Measurements from ENCODE around the gene GMNN.
"Not testable (repeated sequence)": the region's sequence is repeated elsewhere in the genome, so short reads cannot be mapped to it uniquely, and the experiment has no call there.

GMNN gene

DNA sequence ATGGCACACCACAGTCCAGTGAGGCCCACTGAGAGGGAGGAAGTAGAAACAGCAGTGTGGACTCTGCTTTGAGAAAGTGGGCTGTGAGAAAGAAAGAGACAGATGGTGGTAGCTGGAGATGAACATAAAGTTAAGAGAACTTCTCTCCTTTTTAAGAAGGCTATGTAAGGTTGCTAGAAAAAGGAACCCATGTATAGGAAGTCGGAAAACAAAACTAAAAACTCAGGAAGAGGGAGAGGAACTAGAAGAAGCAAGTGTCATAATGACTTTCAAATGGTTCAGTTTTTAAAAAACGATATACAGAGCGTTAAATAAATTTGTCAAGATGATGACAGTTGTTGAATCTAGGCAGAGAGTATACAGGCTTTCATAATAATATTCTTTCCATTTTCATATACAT lies 25.4 kb upstream of the GMNN start:
- no peaks in the 10 kb centered on the region for H4K20me1 ChIP-seq (ENCODE audit: insufficient read depth, low read length, poor library complexity, severe bottlenecking)
- no peaks in the 10 kb centered on the region for H3F3A ChIP-seq (ENCODE audit: low read depth)
- no peak overlapping the region for H3K4me3 ChIP-seq (ENCODE audit: low read length, poor library complexity, severe bottlenecking)

DNA sequence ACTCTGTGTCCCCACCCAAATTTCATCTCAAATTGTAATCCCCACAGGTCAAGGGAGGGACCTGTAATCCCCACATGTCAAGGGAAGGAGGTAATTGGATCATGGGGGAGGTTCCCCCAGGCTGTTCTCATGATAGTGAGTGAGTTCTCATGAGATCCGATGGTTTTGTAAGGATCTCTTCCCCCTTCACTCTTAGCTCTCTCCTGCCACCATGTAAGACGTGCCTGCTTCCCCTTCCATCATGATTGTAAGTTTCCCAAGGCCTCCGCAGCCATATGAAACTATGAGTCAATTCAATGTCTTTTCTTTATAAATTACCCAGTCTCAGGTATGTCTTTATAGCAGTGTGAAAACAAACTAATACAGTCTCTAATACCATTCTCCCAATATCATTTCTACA lies 23.9 kb upstream of the GMNN start:
- H3K9me2 ChIP-seq (replicated peaks; ENCODE audit: low read depth, low read length); H3K79me2 ChIP-seq (ENCODE audit: insufficient read depth, low read length); H2AFZ ChIP-seq (ENCODE audit: low read length); H4K20me1 ChIP-seq (ENCODE audit: insufficient read depth, low read length, poor library complexity, severe bottlenecking); H3F3A ChIP-seq (ENCODE audit: low read depth); H3K4me1 ChIP-seq (ENCODE audit: insufficient read depth, low read length, poor library complexity, severe bottlenecking); H3K4me3 ChIP-seq (ENCODE audit: low read length, poor library complexity, severe bottlenecking); H3K4me2 ChIP-seq (ENCODE audit: low read depth, low read length, poor library complexity, severe bottlenecking); H3K36me3 ChIP-seq (ENCODE audit: insufficient read depth, low read length); H3K27me3 ChIP-seq (ENCODE audit: insufficient read depth, low read length, poor library complexity, severe bottlenecking); H3K9me3 ChIP-seq (ENCODE audit: insufficient read depth, low read depth, low read length); H3K9ac ChIP-seq (ENCODE audit: low read depth, low read length, poor library complexity, severe bottlenecking): not testable (repeated sequence)

More for the DNA sequence above, 25.4 kb upstream of the GMNN start:
- Histone ChIP-seq H2AFZ (ENCODE audit: low read length) (0 out of 2 replicates have a peak overlapping the region, but pooled peaks have one; percentile 18), H3K79me2 (ENCODE audit: insufficient read depth, low read length) (no peaks in the 10 kb centered on the region), H3K4me2 (ENCODE audit: low read depth, low read length, poor library complexity, severe bottlenecking) (no peak overlapping the region), H3K9ac (ENCODE audit: low read depth, low read length, poor library complexity, severe bottlenecking) (no peak overlapping the region), H3K9me3 (ENCODE audit: insufficient read depth, low read depth, low read length) (no peaks in the 10 kb centered on the region), H3K9me2 (replicated peaks; ENCODE audit: low read depth, low read length) (no peaks in the 10 kb centered on the region), H3K27me3 (ENCODE audit: insufficient read depth, low read length, poor library complexity, severe bottlenecking) (no peaks in the 10 kb centered on the region), H3K4me1 (ENCODE audit: insufficient read depth, low read length, poor library complexity, severe bottlenecking) (no peaks in the 10 kb centered on the region), H3K36me3 (ENCODE audit: insufficient read depth, low read length) (no peaks in the 10 kb centered on the region)
- TF ChIP-seq, protein P1, sequence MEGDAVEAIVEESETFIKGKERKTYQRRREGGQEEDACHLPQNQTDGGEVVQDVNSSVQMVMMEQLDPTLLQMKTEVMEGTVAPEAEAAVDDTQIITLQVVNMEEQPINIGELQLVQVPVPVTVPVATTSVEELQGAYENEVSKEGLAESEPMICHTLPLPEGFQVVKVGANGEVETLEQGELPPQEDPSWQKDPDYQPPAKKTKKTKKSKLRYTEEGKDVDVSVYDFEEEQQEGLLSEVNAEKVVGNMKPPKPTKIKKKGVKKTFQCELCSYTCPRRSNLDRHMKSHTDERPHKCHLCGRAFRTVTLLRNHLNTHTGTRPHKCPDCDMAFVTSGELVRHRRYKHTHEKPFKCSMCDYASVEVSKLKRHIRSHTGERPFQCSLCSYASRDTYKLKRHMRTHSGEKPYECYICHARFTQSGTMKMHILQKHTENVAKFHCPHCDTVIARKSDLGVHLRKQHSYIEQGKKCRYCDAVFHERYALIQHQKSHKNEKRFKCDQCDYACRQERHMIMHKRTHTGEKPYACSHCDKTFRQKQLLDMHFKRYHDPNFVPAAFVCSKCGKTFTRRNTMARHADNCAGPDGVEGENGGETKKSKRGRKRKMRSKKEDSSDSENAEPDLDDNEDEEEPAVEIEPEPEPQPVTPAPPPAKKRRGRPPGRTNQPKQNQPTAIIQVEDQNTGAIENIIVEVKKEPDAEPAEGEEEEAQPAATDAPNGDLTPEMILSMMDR (conservative IDR thresholded peaks at IDR 0.05; ENCODE audit: low read length): no peak
- no peak for TF ChIP-seq EZH2phosphoT487 (IDR thresholded peaks at IDR 0.05; ENCODE audit: borderline replicate concordance)

DNA sequence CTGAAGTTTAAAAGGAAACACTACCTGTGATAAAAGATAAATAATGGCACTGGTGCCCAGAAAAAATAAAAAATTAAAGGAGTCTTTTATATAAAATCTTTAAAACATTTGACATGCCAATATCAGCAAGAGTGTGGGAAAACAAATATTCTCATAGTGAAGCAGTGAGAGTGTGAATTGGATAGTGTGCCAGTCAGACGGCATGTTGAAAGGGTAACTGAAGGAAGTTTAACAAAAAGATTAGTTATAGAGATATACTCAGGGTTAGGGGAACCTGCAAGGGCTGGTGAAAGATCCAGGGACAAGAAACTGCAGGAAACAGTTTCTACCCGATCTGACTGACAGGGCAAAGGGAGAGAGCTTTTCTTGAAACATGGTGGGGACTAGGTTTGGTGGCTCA lies 22.2 kb upstream of the GMNN start:
- Histone ChIP-seq H2AFZ (ENCODE audit: low read length) (no peak overlapping the region), H3K36me3 (ENCODE audit: insufficient read depth, low read length) (no peaks in the 10 kb centered on the region), H4K20me1 (ENCODE audit: insufficient read depth, low read length, poor library complexity, severe bottlenecking) (no peaks in the 10 kb centered on the region), H3F3A (ENCODE audit: low read depth) (no peaks in the 10 kb centered on the region), H3K4me2 (ENCODE audit: low read depth, low read length, poor library complexity, severe bottlenecking) (no peak overlapping the region), H3K4me1 (ENCODE audit: insufficient read depth, low read length, poor library complexity, severe bottlenecking) (no peaks in the 10 kb centered on the region), H3K27me3 (ENCODE audit: insufficient read depth, low read length, poor library complexity, severe bottlenecking) (no peaks in the 10 kb centered on the region), H3K9me2 (replicated peaks; ENCODE audit: low read depth, low read length) (no peaks in the 10 kb centered on the region), H3K9me3 (ENCODE audit: insufficient read depth, low read depth, low read length) (no peaks in the 10 kb centered on the region), H3K9ac (ENCODE audit: low read depth, low read length, poor library complexity, severe bottlenecking) (no peak overlapping the region), H3K4me3 (ENCODE audit: low read length, poor library complexity, severe bottlenecking) (no peak overlapping the region), H3K79me2 (ENCODE audit: insufficient read depth, low read length) (no peaks in the 10 kb centered on the region)
- TF ChIP-seq EZH2phosphoT487 (IDR thresholded peaks at IDR 0.05; ENCODE audit: borderline replicate concordance): no peak

DNA sequence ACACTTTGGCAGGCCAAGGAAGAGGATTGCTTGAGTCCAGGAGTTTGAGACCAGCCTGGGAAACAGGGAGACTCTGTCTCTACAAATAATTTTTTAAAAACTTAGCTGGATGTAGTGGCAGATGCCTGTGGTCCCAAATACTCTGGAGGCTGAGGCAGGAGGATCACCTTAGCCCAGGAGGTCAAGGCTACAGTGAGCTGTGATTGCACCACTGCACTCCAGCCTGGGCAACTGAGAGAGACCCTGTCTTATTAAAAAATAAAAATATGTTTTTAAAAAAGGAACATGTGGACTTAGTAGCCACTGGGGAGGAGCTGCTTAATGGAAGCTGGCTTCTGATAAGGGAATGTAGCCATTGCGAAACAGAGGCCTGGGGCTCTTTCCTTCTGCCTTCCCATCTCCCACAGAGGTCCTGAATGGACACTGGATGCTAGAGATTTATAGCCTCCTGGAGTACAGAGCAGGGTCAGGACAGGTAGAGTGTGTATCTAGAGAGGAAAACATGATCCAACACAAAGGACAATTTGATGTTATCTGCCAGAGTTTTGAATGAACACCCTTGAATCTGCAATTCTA lies 21.7 kb upstream of the GMNN start:
- no peak overlapping the region for H3K4me2 ChIP-seq (ENCODE audit: low read depth, low read length, poor library complexity, severe bottlenecking)
- H3K79me2 ChIP-seq (ENCODE audit: insufficient read depth, low read length): no peaks in the 10 kb centered on the region
- TF ChIP-seq EZH2phosphoT487 (IDR thresholded peaks at IDR 0.05; ENCODE audit: borderline replicate concordance): no peak
- TF ChIP-seq, protein P1 (conservative IDR thresholded peaks at IDR 0.05; ENCODE audit: low read length): no peak
- H3K4me3 ChIP-seq (ENCODE audit: low read length, poor library complexity, severe bottlenecking): no peak overlapping the region
- H3K4me1 ChIP-seq (ENCODE audit: insufficient read depth, low read length, poor library complexity, severe bottlenecking): no peaks in the 10 kb centered on the region
- H3K27me3 ChIP-seq (ENCODE audit: insufficient read depth, low read length, poor library complexity, severe bottlenecking): no peaks in the 10 kb centered on the region
- no peaks in the 10 kb centered on the region for H3K9me3 ChIP-seq (ENCODE audit: insufficient read depth, low read depth, low read length)
- H3K9me2 ChIP-seq (replicated peaks; ENCODE audit: low read depth, low read length): no peaks in the 10 kb centered on the region
- no peak overlapping the region for H3K9ac ChIP-seq (ENCODE audit: low read depth, low read length, poor library complexity, severe bottlenecking)
- H2AFZ ChIP-seq (ENCODE audit: low read length): no peak overlapping the region
- H4K20me1 ChIP-seq (ENCODE audit: insufficient read depth, low read length, poor library complexity, severe bottlenecking): no peaks in the 10 kb centered on the region
- no peaks in the 10 kb centered on the region for H3F3A ChIP-seq (ENCODE audit: low read depth)
- H3K36me3 ChIP-seq (ENCODE audit: insufficient read depth, low read length): no peaks in the 10 kb centered on the region

Measured in Loucy (cell line).